Measurements from ENCODE around the gene GRAMD1A.

DNA sequence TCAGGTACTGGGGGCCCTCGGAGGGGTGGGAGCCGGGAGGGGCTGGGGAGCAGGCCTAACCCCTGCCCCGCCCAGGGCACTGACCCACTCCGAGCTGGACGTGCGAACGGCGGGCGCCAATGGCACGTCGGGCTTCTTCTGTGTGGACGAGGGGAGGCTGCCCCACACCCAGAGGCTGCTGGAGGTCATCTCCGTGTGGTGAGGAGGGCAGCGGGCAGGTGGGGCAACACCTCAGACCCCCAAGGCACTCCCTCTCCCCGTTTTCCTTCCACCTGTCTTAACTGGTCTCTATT, 59.6 kb downstream of the GRAMD1A start:
- TF ChIP-seq, protein P1, sequence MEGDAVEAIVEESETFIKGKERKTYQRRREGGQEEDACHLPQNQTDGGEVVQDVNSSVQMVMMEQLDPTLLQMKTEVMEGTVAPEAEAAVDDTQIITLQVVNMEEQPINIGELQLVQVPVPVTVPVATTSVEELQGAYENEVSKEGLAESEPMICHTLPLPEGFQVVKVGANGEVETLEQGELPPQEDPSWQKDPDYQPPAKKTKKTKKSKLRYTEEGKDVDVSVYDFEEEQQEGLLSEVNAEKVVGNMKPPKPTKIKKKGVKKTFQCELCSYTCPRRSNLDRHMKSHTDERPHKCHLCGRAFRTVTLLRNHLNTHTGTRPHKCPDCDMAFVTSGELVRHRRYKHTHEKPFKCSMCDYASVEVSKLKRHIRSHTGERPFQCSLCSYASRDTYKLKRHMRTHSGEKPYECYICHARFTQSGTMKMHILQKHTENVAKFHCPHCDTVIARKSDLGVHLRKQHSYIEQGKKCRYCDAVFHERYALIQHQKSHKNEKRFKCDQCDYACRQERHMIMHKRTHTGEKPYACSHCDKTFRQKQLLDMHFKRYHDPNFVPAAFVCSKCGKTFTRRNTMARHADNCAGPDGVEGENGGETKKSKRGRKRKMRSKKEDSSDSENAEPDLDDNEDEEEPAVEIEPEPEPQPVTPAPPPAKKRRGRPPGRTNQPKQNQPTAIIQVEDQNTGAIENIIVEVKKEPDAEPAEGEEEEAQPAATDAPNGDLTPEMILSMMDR (IDR thresholded peaks at IDR 0.05; ENCODE audit: low read depth, low read length, poor library complexity, severe bottlenecking): no peak
- TF ChIP-seq EZH2phosphoT487 (IDR thresholded peaks at IDR 0.05; ENCODE audit: borderline replicate concordance, low read length): no peak
